ENCODE measurements around the gene RBM33. TPM values are rescaled to one million over a fixed set of nuclear protein-coding genes. Genes with fewer than 3 reads are reported as not detected.
"Not testable (repeated sequence)": the region's sequence is repeated elsewhere in the genome, so short reads cannot be mapped to it uniquely, and the experiment has no call there.

Gene RBM33
- total and polyA plus RNA-seq, 10 of the 15 experiments (the other 5 are each of a cell fraction or from before 2014, with no cell fraction given) = 4.7 to 67.2 (median 24.3) TPM

- TF ChIP-seq TBL1XR1 (IDR thresholded peaks at IDR 0.05; ENCODE audit: low read depth, low read length) (no peak), EP300 (IDR thresholded peaks at IDR 0.05; ENCODE audit: borderline replicate concordance in 1 of 2, control insufficient read depth in 1 of 2, low read depth in 2 of 2, low read length in 2 of 2) (no peak), TCF3 (IDR thresholded peaks at IDR 0.05; ENCODE audit: borderline replicate concordance, insufficient read depth, low read depth, low read length) (no peak), BHLHE40 (IDR thresholded peaks at IDR 0.05; ENCODE audit: borderline replicate concordance in 1 of 2, low read depth in 2 of 2, low read length in 1 of 2) (no peak), GATAD2B (conservative IDR thresholded peaks at IDR 0.05; ENCODE audit: low read depth) (no peak), ASH2L (IDR thresholded peaks at IDR 0.05; ENCODE audit: borderline replicate concordance, low read depth) (no peak), LARP7 (IDR thresholded peaks at IDR 0.05) (no peak)
Measured at GRCh38 chr7:155685791-155686160, 41.3 kb downstream of the RBM33 start (continued).

DNA sequence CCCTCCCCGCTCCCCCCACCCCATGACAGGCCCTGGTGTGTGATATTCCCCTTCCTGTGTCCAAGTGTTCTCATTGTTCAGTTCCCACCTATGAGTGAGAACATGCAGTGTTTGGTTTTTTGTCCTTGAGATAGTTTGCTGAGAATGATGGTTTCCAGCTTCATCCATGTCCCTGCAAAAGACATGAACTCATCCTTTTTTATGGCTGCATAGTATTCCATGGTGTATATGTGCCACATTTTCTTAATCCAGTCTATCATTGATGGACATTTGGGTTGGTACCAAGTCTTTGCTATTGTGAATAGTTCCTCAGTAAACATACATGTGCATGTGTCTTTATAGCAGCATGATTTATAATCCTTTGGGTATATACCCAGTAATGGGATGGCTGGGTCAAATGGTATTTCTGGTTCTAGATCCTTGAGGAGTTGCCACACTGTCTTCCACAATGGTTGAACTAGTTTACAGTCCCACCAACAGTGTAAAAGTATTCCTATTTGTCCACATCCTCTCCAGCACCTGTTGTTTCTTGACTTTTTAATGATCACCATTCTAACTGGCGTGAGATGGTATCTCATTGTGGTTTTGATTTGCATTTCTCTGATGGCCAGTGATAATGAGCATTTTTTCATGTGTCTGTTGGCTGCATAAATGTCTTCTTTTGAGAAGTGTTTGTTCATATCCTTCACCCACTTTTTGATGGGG lies 42.3 kb downstream of the RBM33 start:
- H4K20me1 ChIP-seq (ENCODE audit: control insufficient read depth, insufficient read depth); in situ Hi-C loops (cut with MboI): not testable (repeated sequence)
- CTCF ChIA-PET = interaction anchor here (1.4 kb wide), 1 partner anchor 88 kb away, joined by 4 read pairs; no protein-coding TSS in a partner anchor

GRCh38 chr7:155688237-155688636 lies 43.8 kb downstream of the RBM33 start:
- CTCF ChIA-PET; SMC1A ChIA-PET (ENCODE audit: uncharacterized antibody, unreplicated experiment): not testable (repeated sequence)
- WGBS (ENCODE audit: insufficient coverage, insufficient replicate concordance, low lambda C conversion rate, missing lambda C conversion rate) = 69% methylated on average over 2 of the region's 2 CpGs

More for the DNA sequence above, 42.3 kb downstream of the RBM33 start:
- FAIRE-seq; H3K27ac ChIP-seq (ENCODE audit: control insufficient read depth, insufficient read depth); H3K9ac ChIP-seq (ENCODE audit: control insufficient read depth, insufficient read depth, low read length); RAD21 ChIA-PET (ENCODE audit: unreplicated experiment); DNase-seq (ENCODE audit: low read depth, low spot score); H2AFZ ChIP-seq (ENCODE audit: control insufficient read depth, low read depth, low read length); H3K4me3 ChIP-seq; ATAC-seq; H3K4me1 ChIP-seq (ENCODE audit: control insufficient read depth, insufficient read depth, low read length); H3K9me3 ChIP-seq (replicated peaks; ENCODE audit: control insufficient read depth, insufficient read depth, low read length); BruUV-seq (replicated peaks); intact Hi-C loops (cut with micrococcal nuclease; ENCODE audit: unreplicated experiment); H3K4me2 ChIP-seq (ENCODE audit: control insufficient read depth, insufficient read depth); H3K27me3 ChIP-seq (replicated peaks in 1 of 2; ENCODE audit: control insufficient read depth in 2 of 2, insufficient read depth in 2 of 2, low read length in 1 of 2); H3K36me3 ChIP-seq (ENCODE audit: control insufficient read depth in 2 of 2, insufficient read depth in 2 of 2, low read length in 1 of 2): not testable (repeated sequence)
- ChIA-PET SMC1A (ENCODE audit: uncharacterized antibody, unreplicated experiment) (interaction anchor here (1.7 kb wide), 1 partner anchor 10 kb away, joined by 7 read pairs; no protein-coding TSS in a partner anchor), POLR2A (interaction anchor here (0.5 kb wide), 1 partner anchor 43 kb away, joined by 6 read pairs; no protein-coding TSS in a partner anchor)
- WGBS (ENCODE audit: insufficient coverage, insufficient replicate concordance, low lambda C conversion rate, missing lambda C conversion rate) = 76% methylated on average over 2 of the region's 2 CpGs
- H3K79me2 ChIP-seq (ENCODE audit: control insufficient read depth, insufficient read depth, low read length) = peaks cover 47% of the 10 kb centered on the region

GRCh38 chr7:155690655-155691054 lies 46.2 kb downstream of the RBM33 start:
- 98% methylated on average over 3 of the region's 3 CpGs for WGBS (ENCODE audit: insufficient coverage, insufficient replicate concordance, low lambda C conversion rate, missing lambda C conversion rate)
- CTCF ChIA-PET = interaction anchor here (2.8 kb wide), 1 partner anchor 14 kb away, joined by 6 read pairs; no protein-coding TSS in a partner anchor
- intact Hi-C loops (cut with micrococcal nuclease; ENCODE audit: unreplicated experiment); H3K4me2 ChIP-seq (ENCODE audit: control insufficient read depth, insufficient read depth); ATAC-seq; H3K36me3 ChIP-seq (ENCODE audit: control insufficient read depth in 2 of 2, insufficient read depth in 2 of 2, low read length in 1 of 2); H3K27me3 ChIP-seq (replicated peaks in 1 of 2; ENCODE audit: control insufficient read depth in 2 of 2, insufficient read depth in 2 of 2, low read length in 1 of 2); H3K27ac ChIP-seq (ENCODE audit: control insufficient read depth, insufficient read depth); BruUV-seq (replicated peaks); H3K4me1 ChIP-seq (ENCODE audit: control insufficient read depth, insufficient read depth, low read length); H2AFZ ChIP-seq (ENCODE audit: control insufficient read depth, low read depth, low read length); H3K9ac ChIP-seq (ENCODE audit: control insufficient read depth, insufficient read depth, low read length); DNase-seq (ENCODE audit: low read depth, low spot score); FAIRE-seq; H4K20me1 ChIP-seq (ENCODE audit: control insufficient read depth, insufficient read depth); H3K4me3 ChIP-seq; POLR2A ChIA-PET; in situ Hi-C loops (cut with MboI); H3K9me3 ChIP-seq (replicated peaks; ENCODE audit: control insufficient read depth, insufficient read depth, low read length): not testable (repeated sequence)
- RAD21 ChIA-PET (ENCODE audit: unreplicated experiment) = interaction anchor here (1.8 kb wide), 1 partner anchor 92 kb away, joined by 4 read pairs; no protein-coding TSS in a partner anchor
- SMC1A ChIA-PET (ENCODE audit: uncharacterized antibody, unreplicated experiment) = interaction anchor here (1.5 to 3.9 kb wide), 2 partner anchors 12 to 92 kb away, joined by 3 to 17 read pairs; no protein-coding TSS in a partner anchor
- H3K79me2 ChIP-seq (ENCODE audit: control insufficient read depth, insufficient read depth, low read length) = peaks cover 46% of the 10 kb centered on the region

More at GRCh38 chr7:155688237-155688636, 43.8 kb downstream of the RBM33 start:
- H3K27me3 ChIP-seq (replicated peaks in 1 of 2; ENCODE audit: control insufficient read depth in 2 of 2, insufficient read depth in 2 of 2, low read length in 1 of 2); H4K20me1 ChIP-seq (ENCODE audit: control insufficient read depth, insufficient read depth); intact Hi-C loops (cut with micrococcal nuclease; ENCODE audit: unreplicated experiment); in situ Hi-C loops (cut with MboI); FAIRE-seq; H3K9ac ChIP-seq (ENCODE audit: control insufficient read depth, insufficient read depth, low read length); H3K27ac ChIP-seq (ENCODE audit: control insufficient read depth, insufficient read depth); H3K36me3 ChIP-seq (ENCODE audit: control insufficient read depth in 2 of 2, insufficient read depth in 2 of 2, low read length in 1 of 2); H2AFZ ChIP-seq (ENCODE audit: control insufficient read depth, low read depth, low read length); H3K4me2 ChIP-seq (ENCODE audit: control insufficient read depth, insufficient read depth); H3K9me3 ChIP-seq (replicated peaks; ENCODE audit: control insufficient read depth, insufficient read depth, low read length); H3K4me3 ChIP-seq; DNase-seq (ENCODE audit: low read depth, low spot score); BruUV-seq (replicated peaks); ATAC-seq; RAD21 ChIA-PET (ENCODE audit: unreplicated experiment): not testable (repeated sequence)
- Histone ChIP-seq H3K79me2 (ENCODE audit: control insufficient read depth, insufficient read depth, low read length) (peaks cover 50% of the 10 kb centered on the region), H3K4me1 (ENCODE audit: control insufficient read depth, insufficient read depth, low read length) (peaks cover 15% of the 10 kb centered on the region)
- POLR2A ChIA-PET = interaction anchor here (0.7 kb wide), 1 partner anchor 28 kb away, joined by 3 read pairs; no protein-coding TSS in a partner anchor
